HepG2 (cell line): ENCODE results near the gene SFRP2.

Experiments
- CREM ChIP-seq, 2 experiments: sonication (generic) in 1 of 2; formaldehyde crosslinking in 1 of 2; IDR thresholded peaks; 2 replicates each; pipeline versions ENCODE4 v1.4.0 to v1.6.1; 2016 to 2020; ENCODE audit warnings: antibody characterized with exemption in 1 of 2, mild to moderate bottlenecking in 1 of 2, missing genetic modification reagents in 1 of 2
- ZMAT3 ChIP-seq: sonication (generic); formaldehyde crosslinking; conservative IDR thresholded peaks from 2 replicates; pipeline ENCODE4 v1.7.0; 2021; ENCODE audit warnings: missing genetic modification reagents
- ZNF205 ChIP-seq: IDR thresholded peaks from 2 replicates; pipeline ENCODE4 v1.6.1; 2018; ENCODE audit warnings: missing biosample characterization, missing genetic modification reagents

DNA sequence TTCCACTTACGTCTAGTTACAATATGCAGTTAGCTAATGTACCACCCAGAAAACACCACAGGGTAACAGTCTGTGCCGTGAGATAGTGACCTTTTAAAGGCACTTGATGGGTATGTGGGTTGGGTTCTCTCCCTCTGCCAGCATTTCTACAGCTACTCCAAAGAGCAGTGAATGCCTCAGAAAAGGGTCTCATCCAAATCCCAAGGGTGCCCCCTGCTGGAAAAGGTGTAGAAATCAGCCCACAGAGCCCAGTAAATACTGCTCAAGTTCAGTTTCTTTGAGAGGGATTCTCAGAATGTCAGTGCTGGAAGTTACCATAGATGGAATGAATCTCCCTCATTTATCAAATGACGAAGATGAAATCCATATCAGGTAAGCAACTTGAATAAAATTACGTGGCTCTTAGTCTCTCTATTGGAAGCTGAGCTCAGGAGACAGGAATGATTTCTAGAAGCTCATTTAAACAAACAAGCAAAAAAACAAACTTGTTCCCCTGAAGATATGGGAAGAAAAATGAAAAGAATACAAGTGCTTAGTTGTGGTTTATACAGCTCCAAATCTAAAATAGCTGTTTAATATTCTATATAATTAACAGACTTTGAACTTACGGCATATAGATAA is 38.6 kb downstream of the SFRP2 start:
- TF ChIP-seq CREM (IDR thresholded peaks at IDR 0.05): no peak
- TF ChIP-seq CREM (CRISPR knock-in tag; IDR thresholded peaks at IDR 0.05): no peak
- TF ChIP-seq ZNF205: no peak
- no peak for TF ChIP-seq ZMAT3 (CRISPR knock-in tag)
